Brain pericyte (primary cell): ENCODE results near the gene IGSF6.
"Not testable (repeated sequence)": the region's sequence is repeated elsewhere in the genome, so short reads cannot be mapped to it uniquely, and the experiment has no call there.

Source experiments
- DNase-seq: peaks from one replicate; pipeline ENCODE4 v3.0.0-alpha.2; 2012; ENCODE audit warnings: low read depth, low spot score

The IGSF6 gene

GRCh38 chr16:21652453-21652852, at the start of gene IGSF6:
Gene IGSF6 (minus strand): TSS chr16:21652608. CDS start chr16:21652598, 10 bp downstream.
- no peak for DNase-seq

- DNase-seq, result no peak
Measured at GRCh38 chr16:21701271-21701670, 48.9 kb upstream of the IGSF6 start.

- DNase-seq, result no peak
Measured at GRCh38 chr16:21698169-21699032, 46.0 kb upstream of the IGSF6 start.

GRCh38 chr16:21697032-21697431, 44.6 kb upstream of the IGSF6 start:
- no peak for DNase-seq

- no peak for DNase-seq
Measured at GRCh38 chr16:21694609-21695008, 42.2 kb upstream of the IGSF6 start.

- not testable (repeated sequence) for DNase-seq
Measured at GRCh38 chr16:21690967-21691366, 38.6 kb upstream of the IGSF6 start.

GRCh38 chr16:21689107-21689506, 36.7 kb upstream of the IGSF6 start:
- DNase-seq, result no peak

- no peak for DNase-seq
Measured at GRCh38 chr16:21685034-21685455, 32.6 kb upstream of the IGSF6 start.

GRCh38 chr16:21684199-21684598, 31.8 kb upstream of the IGSF6 start:
- no peak for DNase-seq

GRCh38 chr16:21683184-21683583, 30.8 kb upstream of the IGSF6 start:
- DNase-seq, result no peak

- not testable (repeated sequence) for DNase-seq
Measured at GRCh38 chr16:21680714-21681113, 28.3 kb upstream of the IGSF6 start.

- DNase-seq, result not testable (repeated sequence)
Measured at GRCh38 chr16:21674456-21674855, 22.0 kb upstream of the IGSF6 start.

- no peak for DNase-seq
Measured at GRCh38 chr16:21673469-21673868, 21.1 kb upstream of the IGSF6 start.

- no peak for DNase-seq
Measured at GRCh38 chr16:21667575-21667974, 15.2 kb upstream of the IGSF6 start.

- DNase-seq, result no peak
Measured at GRCh38 chr16:21666772-21667171, 14.4 kb upstream of the IGSF6 start.

- DNase-seq, result no peak
Measured at GRCh38 chr16:21664801-21665492, 12.5 kb upstream of the IGSF6 start.

- DNase-seq, result no peak
Measured at GRCh38 chr16:21663889-21664647, 11.7 kb upstream of the IGSF6 start, which contains the start of gene OTOA. Gene OTOA (plus strand): TSS chr16:21663968. CDS start chr16:21678515, 14,547 bp downstream.

GRCh38 chr16:21659124-21659523, 6.7 kb upstream of the IGSF6 start:
- DNase-seq, result no peak

- DNase-seq, result no peak
Measured at GRCh38 chr16:21656795-21657768, 4.7 kb upstream of the IGSF6 start.

GRCh38 chr16:21654881-21655280, 2.5 kb upstream of the IGSF6 start:
- no peak for DNase-seq

GRCh38 chr16:21654466-21654865, 2.1 kb upstream of the IGSF6 start:
- DNase-seq, result no peak
